ENCODE measurements around the gene PTGES.

The PTGES gene

GRCh38 chr9:129724456-129725190 lies 28.2 kb downstream of the PTGES start:
- no peaks in the 10 kb centered on the region for H3K27me3 ChIP-seq
- no peak overlapping the region for H3K4me3 ChIP-seq
- H3K27ac ChIP-seq, result peak overlapping the region; percentile 59 to 63
- TF ChIP-seq, protein P1, sequence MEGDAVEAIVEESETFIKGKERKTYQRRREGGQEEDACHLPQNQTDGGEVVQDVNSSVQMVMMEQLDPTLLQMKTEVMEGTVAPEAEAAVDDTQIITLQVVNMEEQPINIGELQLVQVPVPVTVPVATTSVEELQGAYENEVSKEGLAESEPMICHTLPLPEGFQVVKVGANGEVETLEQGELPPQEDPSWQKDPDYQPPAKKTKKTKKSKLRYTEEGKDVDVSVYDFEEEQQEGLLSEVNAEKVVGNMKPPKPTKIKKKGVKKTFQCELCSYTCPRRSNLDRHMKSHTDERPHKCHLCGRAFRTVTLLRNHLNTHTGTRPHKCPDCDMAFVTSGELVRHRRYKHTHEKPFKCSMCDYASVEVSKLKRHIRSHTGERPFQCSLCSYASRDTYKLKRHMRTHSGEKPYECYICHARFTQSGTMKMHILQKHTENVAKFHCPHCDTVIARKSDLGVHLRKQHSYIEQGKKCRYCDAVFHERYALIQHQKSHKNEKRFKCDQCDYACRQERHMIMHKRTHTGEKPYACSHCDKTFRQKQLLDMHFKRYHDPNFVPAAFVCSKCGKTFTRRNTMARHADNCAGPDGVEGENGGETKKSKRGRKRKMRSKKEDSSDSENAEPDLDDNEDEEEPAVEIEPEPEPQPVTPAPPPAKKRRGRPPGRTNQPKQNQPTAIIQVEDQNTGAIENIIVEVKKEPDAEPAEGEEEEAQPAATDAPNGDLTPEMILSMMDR (IDR thresholded peaks at IDR 0.05), result no peak
- no peaks in the 10 kb centered on the region for H3K9me3 ChIP-seq
- intact Hi-C loops (cut with DNase I; ENCODE audit: low total_unique reads), result no loop called here
- H3K4me1 ChIP-seq, result peaks cover 0 to 31% (median 18%) of the 10 kb centered on the region in 4 donors
- peaks cover 0 to 20% (median 9%) of the 10 kb centered on the region in 3 donors for H3K36me3 ChIP-seq
- no peak for DNase-seq

- Histone ChIP-seq H3K27ac (no peak overlapping the region), H3K4me1 (peaks cover 0 to 31% (median 18%) of the 10 kb centered on the region in 4 donors), H3K36me3 (peaks cover 0 to 20% (median 9%) of the 10 kb centered on the region in 3 donors), H3K9me3 (no peaks in the 10 kb centered on the region), H3K27me3 (no peaks in the 10 kb centered on the region), H3K4me3 (no peak overlapping the region)
- intact Hi-C loops (cut with DNase I; ENCODE audit: low total_unique reads), result no loop called here
- DNase-seq, result no peak
- TF ChIP-seq, protein P1 (IDR thresholded peaks at IDR 0.05), result no peak
Measured at GRCh38 chr9:129722913-129723312, 29.9 kb downstream of the PTGES start.

GRCh38 chr9:129720865-129721545 lies 31.8 kb downstream of the PTGES start:
- intact Hi-C loops (cut with DNase I; ENCODE audit: low total_unique reads), result no loop called here
- H3K4me1 ChIP-seq, result peaks cover 0 to 23% (median 8%) of the 10 kb centered on the region in 4 donors
- TF ChIP-seq, protein P1 (IDR thresholded peaks at IDR 0.05), result no peak
- H3K9me3 ChIP-seq, result no peaks in the 10 kb centered on the region
- no peaks in the 10 kb centered on the region for H3K27me3 ChIP-seq
- H3K4me3 ChIP-seq, result no peak overlapping the region
- DNase-seq, result no peak
- peaks cover 0 to 20% (median 9%) of the 10 kb centered on the region in 3 donors for H3K36me3 ChIP-seq
- no peak overlapping the region for H3K27ac ChIP-seq

DNA sequence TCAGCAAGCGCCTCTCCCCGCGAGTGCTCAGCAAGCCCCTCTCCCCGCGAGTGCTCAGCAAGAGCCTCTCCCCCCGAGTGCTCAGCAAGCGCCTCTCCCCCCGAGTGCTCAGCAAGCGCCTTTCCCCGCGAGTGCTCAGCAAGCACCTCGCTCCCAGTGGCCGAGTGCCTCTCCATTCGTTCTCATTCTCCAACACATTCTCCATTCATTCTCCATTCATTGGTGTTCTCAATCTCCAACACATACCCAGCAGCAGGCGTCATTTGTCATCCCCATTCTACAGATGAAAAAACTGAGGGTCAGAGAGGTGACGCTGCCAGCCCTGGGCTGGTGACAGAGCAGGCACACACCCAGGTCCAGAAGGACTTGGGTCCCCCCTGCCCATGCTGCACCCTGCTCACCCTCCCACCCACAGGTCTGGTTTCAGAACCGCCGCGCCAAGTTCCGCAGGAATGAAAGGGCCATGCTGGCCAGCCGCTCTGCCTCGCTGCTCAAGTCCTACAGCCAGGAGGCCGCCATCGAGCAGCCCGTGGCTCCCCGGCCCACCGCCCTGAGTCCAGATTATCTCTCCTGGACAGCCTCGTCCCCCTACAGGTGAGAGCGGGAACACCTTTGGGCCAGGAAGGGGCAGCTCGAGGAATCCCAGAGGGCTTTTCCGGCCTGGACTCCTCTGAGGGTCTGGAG lies 32.5 kb downstream of the PTGES start:
- intact Hi-C loops (cut with DNase I; ENCODE audit: low total_unique reads), result no loop called here
- H3K27ac ChIP-seq, result no peak overlapping the region
- no peaks in the 10 kb centered on the region for H3K9me3 ChIP-seq
- H3K4me3 ChIP-seq, result no peak overlapping the region
- TF ChIP-seq, protein P1 (IDR thresholded peaks at IDR 0.05), result no peak
- peaks cover 0 to 20% (median 9%) of the 10 kb centered on the region in 3 donors for H3K36me3 ChIP-seq
- H3K27me3 ChIP-seq, result no peaks in the 10 kb centered on the region
- no peak for DNase-seq
- peaks cover 4 to 23% (median 9%) of the 10 kb centered on the region in 4 donors for H3K4me1 ChIP-seq

- intact Hi-C loops (cut with DNase I; ENCODE audit: low total_unique reads), result no loop called here
- no peaks in the 10 kb centered on the region for H3K27me3 ChIP-seq
- peaks cover 5 to 26% (median 21%) of the 10 kb centered on the region in 4 donors for H3K4me1 ChIP-seq
- DNase-seq, result no peak
- no peaks in the 10 kb centered on the region for H3K9me3 ChIP-seq
- H3K4me3 ChIP-seq, result no peak overlapping the region
- no peak overlapping the region for H3K27ac ChIP-seq
- peaks cover 0 to 20% (median 9%) of the 10 kb centered on the region in 3 donors for H3K36me3 ChIP-seq
- TF ChIP-seq, protein P1 (IDR thresholded peaks at IDR 0.05), result no peak
Measured at GRCh38 chr9:129719135-129719534, 33.7 kb downstream of the PTGES start.

All from tibial artery (tissue), 4 donors.